ENCODE results near the gene CFAP74. TPM values are rescaled to one million over a fixed set of nuclear protein-coding genes. Genes with fewer than 3 reads are reported as not detected.

CFAP74 gene
- total and polyA plus RNA-seq, 4 donors: 0.36 TPM; not detected in 3

DNA sequence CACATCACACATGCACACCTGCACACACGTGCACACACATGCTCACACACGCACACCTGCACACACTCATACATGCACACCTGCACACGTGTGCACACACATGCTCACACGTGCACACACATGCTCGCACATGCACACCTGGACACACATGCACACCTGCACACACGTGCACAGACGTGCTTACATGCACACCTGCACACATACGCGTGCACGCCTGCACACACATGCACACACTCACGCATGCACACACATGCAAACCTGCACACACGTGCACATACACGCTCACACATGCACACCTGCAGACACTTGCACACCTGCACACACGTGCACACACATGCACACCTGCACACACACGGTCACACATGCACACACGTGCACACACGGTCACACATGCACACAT is 32.6 kb downstream of the CFAP74 start:
- DNase-seq (no peak), ATAC-seq (ENCODE audit: low FRiP score) (no peak)
- Histone ChIP-seq H3K36me3 (ENCODE audit: control insufficient read depth in 1 of 2, insufficient read depth in 2 of 2, low read length in 1 of 2) (no peaks in the 10 kb centered on the region), H3K4me1 (ENCODE audit: control insufficient read depth in 1 of 2, insufficient read depth in 2 of 2, low read length in 2 of 2) (no peaks in the 10 kb centered on the region), H3K4me3 (ENCODE audit: low read length in 2 of 2) (no peak overlapping the region), H3K9me3 (ENCODE audit: control insufficient read depth, low read length) (no peaks in the 10 kb centered on the region), H3K27ac (ENCODE audit: low read depth in 1 of 2, low read length in 2 of 2) (no peak overlapping the region), H3K27me3 (ENCODE audit: control insufficient read depth in 1 of 2, insufficient read depth in 2 of 2, low read length in 1 of 2) (no peaks in the 10 kb centered on the region)
- 89 to 90% methylated on average over 17 of the region's 17 CpGs for WGBS, 2 donors
- intact Hi-C loops (cut with DNase I): no loop called here

- ATAC-seq (ENCODE audit: low FRiP score) (no peak), DNase-seq (no peak)
- 67 to 73% methylated on average over 27 to 29 of the region's 29 CpGs for WGBS, 2 donors
- H3K4me3 ChIP-seq (ENCODE audit: low read length in 2 of 2): no peak overlapping the region
- H3K36me3 ChIP-seq (ENCODE audit: control insufficient read depth in 1 of 2, insufficient read depth in 2 of 2, low read length in 1 of 2): no peaks in the 10 kb centered on the region
- H3K27me3 ChIP-seq (ENCODE audit: control insufficient read depth in 1 of 2, insufficient read depth in 2 of 2, low read length in 1 of 2): no peaks in the 10 kb centered on the region
- H3K9me3 ChIP-seq (ENCODE audit: control insufficient read depth, low read length): no peaks in the 10 kb centered on the region
- intact Hi-C loops (cut with DNase I): no loop called here
- no peak overlapping the region for H3K27ac ChIP-seq (ENCODE audit: low read depth in 1 of 2, low read length in 2 of 2)
- H3K4me1 ChIP-seq (ENCODE audit: control insufficient read depth in 1 of 2, insufficient read depth in 2 of 2, low read length in 2 of 2): no peaks in the 10 kb centered on the region
Observed at GRCh38 chr1:1969953-1970716, 33.5 kb downstream of the CFAP74 start.

DNA sequence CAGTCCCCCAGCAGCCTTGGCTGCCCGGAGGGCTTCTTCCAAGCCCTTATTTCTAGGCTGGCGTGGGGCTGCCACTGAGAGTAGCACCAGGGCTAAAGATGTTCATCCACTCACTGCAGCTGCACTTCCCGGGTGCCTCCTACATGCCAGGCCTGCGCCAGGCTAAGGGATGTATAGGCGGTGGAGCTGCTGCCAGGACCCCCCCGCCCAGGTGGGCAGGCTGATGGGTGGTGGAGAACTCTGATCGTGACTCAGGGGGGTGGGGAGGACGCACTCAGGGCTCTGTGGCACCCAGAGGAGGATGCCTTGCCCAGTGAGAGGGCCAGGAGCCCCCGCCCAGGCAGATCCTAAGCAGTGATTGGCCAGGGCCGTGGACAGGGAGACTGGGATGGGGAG is 34.1 kb downstream of the CFAP74 start:
- intact Hi-C loops (cut with DNase I): no loop called here

GRCh38 chr1:1968767-1969504 is 34.6 kb downstream of the CFAP74 start:
- Histone ChIP-seq H3K9me3 (ENCODE audit: control insufficient read depth, low read length) (no peaks in the 10 kb centered on the region), H3K4me3 (ENCODE audit: low read length in 2 of 2) (no peak overlapping the region), H3K27ac (ENCODE audit: low read depth in 1 of 2, low read length in 2 of 2) (no peak overlapping the region), H3K4me1 (ENCODE audit: control insufficient read depth in 1 of 2, insufficient read depth in 2 of 2, low read length in 2 of 2) (no peaks in the 10 kb centered on the region), H3K27me3 (ENCODE audit: control insufficient read depth in 1 of 2, insufficient read depth in 2 of 2, low read length in 1 of 2) (no peaks in the 10 kb centered on the region), H3K36me3 (ENCODE audit: control insufficient read depth in 1 of 2, insufficient read depth in 2 of 2, low read length in 1 of 2) (no peaks in the 10 kb centered on the region)
- intact Hi-C loops (cut with DNase I): no loop called here
- no peak for ATAC-seq (ENCODE audit: low FRiP score)
- WGBS, 2 donors: 70 to 77% methylated on average over 11 to 12 of the region's 12 CpGs
- DNase-seq: no peak

More for the DNA sequence above, 34.1 kb downstream of the CFAP74 start:
- ATAC-seq (ENCODE audit: low FRiP score) (no peak), DNase-seq (no peak)
- Histone ChIP-seq H3K9me3 (ENCODE audit: control insufficient read depth, low read length) (no peaks in the 10 kb centered on the region), H3K27me3 (ENCODE audit: control insufficient read depth in 1 of 2, insufficient read depth in 2 of 2, low read length in 1 of 2) (no peaks in the 10 kb centered on the region), H3K36me3 (ENCODE audit: control insufficient read depth in 1 of 2, insufficient read depth in 2 of 2, low read length in 1 of 2) (no peaks in the 10 kb centered on the region), H3K4me1 (ENCODE audit: control insufficient read depth in 1 of 2, insufficient read depth in 2 of 2, low read length in 2 of 2) (no peaks in the 10 kb centered on the region), H3K27ac (ENCODE audit: low read depth in 1 of 2, low read length in 2 of 2) (no peak overlapping the region), H3K4me3 (ENCODE audit: low read length in 2 of 2) (no peak overlapping the region)
- WGBS, 2 donors: 62 to 64% methylated on average over 10 of the region's 10 CpGs

- H3K4me1 ChIP-seq (ENCODE audit: control insufficient read depth in 1 of 2, insufficient read depth in 2 of 2, low read length in 2 of 2): no peaks in the 10 kb centered on the region
- H3K27ac ChIP-seq (ENCODE audit: low read depth in 1 of 2, low read length in 2 of 2): no peak overlapping the region
- DNase-seq (no peak), ATAC-seq (ENCODE audit: low FRiP score) (no peak)
- no peaks in the 10 kb centered on the region for H3K27me3 ChIP-seq (ENCODE audit: control insufficient read depth in 1 of 2, insufficient read depth in 2 of 2, low read length in 1 of 2)
- 77 to 79% methylated on average over 3 of the region's 3 CpGs for WGBS, 2 donors
- H3K9me3 ChIP-seq (ENCODE audit: control insufficient read depth, low read length): no peaks in the 10 kb centered on the region
- intact Hi-C loops (cut with DNase I): no loop called here
- H3K36me3 ChIP-seq (ENCODE audit: control insufficient read depth in 1 of 2, insufficient read depth in 2 of 2, low read length in 1 of 2): no peaks in the 10 kb centered on the region
- H3K4me3 ChIP-seq (ENCODE audit: low read length in 2 of 2): no peak overlapping the region
Observed at GRCh38 chr1:1967879-1968278, 35.7 kb downstream of the CFAP74 start.

GRCh38 chr1:1967151-1967550 is 36.4 kb downstream of the CFAP74 start:
- DNase-seq (no peak), ATAC-seq (ENCODE audit: low FRiP score) (no peak)
- Histone ChIP-seq H3K27me3 (ENCODE audit: control insufficient read depth in 1 of 2, insufficient read depth in 2 of 2, low read length in 1 of 2) (no peaks in the 10 kb centered on the region), H3K27ac (ENCODE audit: low read depth in 1 of 2, low read length in 2 of 2) (no peak overlapping the region), H3K36me3 (ENCODE audit: control insufficient read depth in 1 of 2, insufficient read depth in 2 of 2, low read length in 1 of 2) (no peaks in the 10 kb centered on the region), H3K9me3 (ENCODE audit: control insufficient read depth, low read length) (no peaks in the 10 kb centered on the region), H3K4me1 (ENCODE audit: control insufficient read depth in 1 of 2, insufficient read depth in 2 of 2, low read length in 2 of 2) (no peaks in the 10 kb centered on the region), H3K4me3 (ENCODE audit: low read length in 2 of 2) (no peak overlapping the region)
- intact Hi-C loops (cut with DNase I): no loop called here
- 78 to 79% methylated on average over 16 of the region's 16 CpGs for WGBS, 2 donors

DNA sequence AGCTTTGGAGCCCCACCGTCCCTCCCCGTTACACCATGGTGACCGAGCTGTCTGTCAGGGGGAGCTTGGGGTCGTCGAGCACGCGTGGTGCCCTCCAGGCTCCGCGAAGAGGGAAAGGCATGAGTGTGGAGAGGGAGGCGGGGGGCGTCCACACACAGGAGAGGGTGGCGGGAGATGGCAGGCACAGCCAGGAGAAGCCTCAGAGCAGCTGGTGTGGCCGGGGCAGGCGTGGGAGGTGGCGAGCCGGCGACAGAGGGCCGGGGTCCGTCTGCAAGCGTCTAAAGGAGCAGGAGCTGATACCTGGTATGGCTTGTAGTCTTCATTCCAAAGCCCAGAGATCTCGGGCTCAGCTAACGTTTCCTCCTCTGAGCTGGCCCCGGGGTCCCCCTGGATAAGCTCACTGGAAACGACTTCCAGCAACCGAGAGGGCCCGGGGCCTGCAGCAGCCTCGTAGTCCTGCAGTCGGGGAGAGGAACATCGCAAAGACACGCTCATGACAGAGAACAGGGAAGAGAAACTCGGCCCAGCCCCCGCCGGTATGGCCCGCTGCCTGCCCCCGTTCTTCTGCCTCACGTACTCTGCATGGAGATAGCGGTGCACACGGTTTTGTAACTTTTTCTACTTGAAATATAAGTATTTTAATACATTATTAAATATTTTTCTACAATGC is 37.4 kb downstream of the CFAP74 start:
- WGBS, 2 donors: 52 to 54% methylated on average over 38 of the region's 38 CpGs
- Histone ChIP-seq H3K36me3 (ENCODE audit: control insufficient read depth in 1 of 2, insufficient read depth in 2 of 2, low read length in 1 of 2) (no peaks in the 10 kb centered on the region), H3K9me3 (ENCODE audit: control insufficient read depth, low read length) (no peaks in the 10 kb centered on the region), H3K4me3 (ENCODE audit: low read length in 2 of 2) (no peak overlapping the region), H3K4me1 (ENCODE audit: control insufficient read depth in 1 of 2, insufficient read depth in 2 of 2, low read length in 2 of 2) (no peaks in the 10 kb centered on the region), H3K27ac (ENCODE audit: low read depth in 1 of 2, low read length in 2 of 2) (no peak overlapping the region), H3K27me3 (ENCODE audit: control insufficient read depth in 1 of 2, insufficient read depth in 2 of 2, low read length in 1 of 2) (no peaks in the 10 kb centered on the region)
- DNase-seq (no peak), ATAC-seq (ENCODE audit: low FRiP score) (no peak)
- intact Hi-C loops (cut with DNase I): no loop called here

GRCh38 chr1:1965546-1965945 is 38.0 kb downstream of the CFAP74 start:
- ATAC-seq (ENCODE audit: low FRiP score) (no peak), DNase-seq (no peak)
- Histone ChIP-seq H3K9me3 (ENCODE audit: control insufficient read depth, low read length) (no peaks in the 10 kb centered on the region), H3K36me3 (ENCODE audit: control insufficient read depth in 1 of 2, insufficient read depth in 2 of 2, low read length in 1 of 2) (no peaks in the 10 kb centered on the region), H3K27me3 (ENCODE audit: control insufficient read depth in 1 of 2, insufficient read depth in 2 of 2, low read length in 1 of 2) (no peaks in the 10 kb centered on the region), H3K4me1 (ENCODE audit: control insufficient read depth in 1 of 2, insufficient read depth in 2 of 2, low read length in 2 of 2) (no peaks in the 10 kb centered on the region), H3K4me3 (ENCODE audit: low read length in 2 of 2) (no peak overlapping the region), H3K27ac (ENCODE audit: low read depth in 1 of 2, low read length in 2 of 2) (no peak overlapping the region)
- WGBS, 2 donors: 55% methylated on average over 10 of the region's 10 CpGs
- intact Hi-C loops (cut with DNase I): no loop called here

All from aorta (tissue), 5 donors.